Astrocyte of the cerebellum (primary cell): Measurements from ENCODE around the gene TTLL6.

Source experiments
- DNase-seq: peaks from one replicate; pipeline ENCODE4 v3.0.0-alpha.2; 2011; ENCODE audit warnings: low read depth
- H3K4me3 ChIP-seq: 2 replicates; pipeline ENCODE4 v1.5.1; 2011; ENCODE audit warnings: mild to moderate bottlenecking, low read depth, low read length, moderate library complexity
- in situ Hi-C: cut with HindIII; loops from 2 replicates; pipeline ENCODE4 v1.10.0; 2017; ENCODE audit warnings: low sequenced_read_pairs
- TF ChIP-seq, protein P1 (sequence below): IDR thresholded peaks from 2 replicates; pipeline ENCODE4 v1.5.1; 2012; ENCODE audit warnings: low read length, low read depth, moderate library complexity, mild to moderate bottlenecking; ENCODE audit errors: missing control alignments

Gene TTLL6

DNA sequence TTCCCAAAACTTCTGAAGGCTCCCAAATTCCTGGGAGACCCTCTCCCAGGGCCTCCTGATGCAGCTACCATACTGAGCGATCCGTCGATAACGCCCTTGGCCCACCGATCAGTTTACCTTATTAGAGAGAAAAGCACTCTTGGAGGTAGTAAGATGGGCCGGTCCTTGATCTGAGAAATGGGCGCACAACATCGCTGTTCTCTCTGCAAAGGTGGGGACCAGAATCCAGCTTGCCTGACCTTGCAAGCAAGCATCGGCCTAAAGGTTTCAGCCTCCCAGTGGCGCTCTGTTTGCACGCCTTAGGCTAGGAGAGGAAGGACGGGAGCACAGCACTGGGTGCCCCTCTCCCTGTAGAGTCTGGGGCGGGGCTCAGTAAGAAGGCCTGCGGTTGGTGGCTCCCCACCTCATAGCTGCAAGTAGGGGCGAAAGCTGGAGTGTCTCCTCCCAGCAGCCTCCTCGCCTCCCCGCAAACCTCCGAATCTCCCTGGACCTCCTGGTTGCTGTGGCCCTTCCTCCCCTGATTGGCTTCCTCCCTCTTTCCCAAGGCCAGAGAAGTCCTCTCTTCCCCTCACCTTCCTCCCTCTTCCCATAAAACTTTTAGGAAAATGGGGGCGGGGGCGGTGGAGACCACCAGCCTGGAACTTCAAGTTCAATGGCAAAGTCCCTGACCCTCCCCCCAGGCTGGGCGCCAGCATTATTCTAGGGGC, 94.7 kb downstream of the TTLL6 start, which contains the start of gene PRAC1:
PRAC1 (minus strand) TSS at position 318 of the 707 bp plus-strand sequence; CDS start at position 192, 126 bp downstream.
- no peak for DNase-seq
- in situ Hi-C loops, result no loop called here
- H3K4me3 ChIP-seq, result no peak within 1 kb of the TSS
- TF ChIP-seq, protein P1, sequence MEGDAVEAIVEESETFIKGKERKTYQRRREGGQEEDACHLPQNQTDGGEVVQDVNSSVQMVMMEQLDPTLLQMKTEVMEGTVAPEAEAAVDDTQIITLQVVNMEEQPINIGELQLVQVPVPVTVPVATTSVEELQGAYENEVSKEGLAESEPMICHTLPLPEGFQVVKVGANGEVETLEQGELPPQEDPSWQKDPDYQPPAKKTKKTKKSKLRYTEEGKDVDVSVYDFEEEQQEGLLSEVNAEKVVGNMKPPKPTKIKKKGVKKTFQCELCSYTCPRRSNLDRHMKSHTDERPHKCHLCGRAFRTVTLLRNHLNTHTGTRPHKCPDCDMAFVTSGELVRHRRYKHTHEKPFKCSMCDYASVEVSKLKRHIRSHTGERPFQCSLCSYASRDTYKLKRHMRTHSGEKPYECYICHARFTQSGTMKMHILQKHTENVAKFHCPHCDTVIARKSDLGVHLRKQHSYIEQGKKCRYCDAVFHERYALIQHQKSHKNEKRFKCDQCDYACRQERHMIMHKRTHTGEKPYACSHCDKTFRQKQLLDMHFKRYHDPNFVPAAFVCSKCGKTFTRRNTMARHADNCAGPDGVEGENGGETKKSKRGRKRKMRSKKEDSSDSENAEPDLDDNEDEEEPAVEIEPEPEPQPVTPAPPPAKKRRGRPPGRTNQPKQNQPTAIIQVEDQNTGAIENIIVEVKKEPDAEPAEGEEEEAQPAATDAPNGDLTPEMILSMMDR, result no peak

DNA sequence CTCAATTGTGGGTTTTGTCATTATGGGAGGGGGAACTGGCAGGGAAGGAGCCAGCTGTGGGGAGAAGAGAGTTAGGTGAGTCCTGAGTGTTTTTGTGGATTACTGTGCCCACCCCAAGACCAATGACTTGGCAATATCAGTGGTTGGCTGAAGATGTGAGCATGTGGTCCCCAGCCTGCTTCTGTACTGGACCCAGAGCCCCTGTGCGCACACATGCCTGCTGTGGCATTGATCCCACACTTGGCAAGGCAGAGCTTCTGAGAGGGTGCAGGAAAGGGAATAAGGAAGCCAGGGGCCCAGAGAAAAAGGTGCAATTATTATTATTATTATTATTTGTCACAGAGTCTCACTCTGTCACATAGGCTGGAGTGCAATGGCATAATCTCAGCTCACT, 96.0 kb downstream of the TTLL6 start:
- no peak for DNase-seq
- no peak overlapping the region for H3K4me3 ChIP-seq
- in situ Hi-C loops, result no loop called here
- TF ChIP-seq, protein P1, result no peak

DNA sequence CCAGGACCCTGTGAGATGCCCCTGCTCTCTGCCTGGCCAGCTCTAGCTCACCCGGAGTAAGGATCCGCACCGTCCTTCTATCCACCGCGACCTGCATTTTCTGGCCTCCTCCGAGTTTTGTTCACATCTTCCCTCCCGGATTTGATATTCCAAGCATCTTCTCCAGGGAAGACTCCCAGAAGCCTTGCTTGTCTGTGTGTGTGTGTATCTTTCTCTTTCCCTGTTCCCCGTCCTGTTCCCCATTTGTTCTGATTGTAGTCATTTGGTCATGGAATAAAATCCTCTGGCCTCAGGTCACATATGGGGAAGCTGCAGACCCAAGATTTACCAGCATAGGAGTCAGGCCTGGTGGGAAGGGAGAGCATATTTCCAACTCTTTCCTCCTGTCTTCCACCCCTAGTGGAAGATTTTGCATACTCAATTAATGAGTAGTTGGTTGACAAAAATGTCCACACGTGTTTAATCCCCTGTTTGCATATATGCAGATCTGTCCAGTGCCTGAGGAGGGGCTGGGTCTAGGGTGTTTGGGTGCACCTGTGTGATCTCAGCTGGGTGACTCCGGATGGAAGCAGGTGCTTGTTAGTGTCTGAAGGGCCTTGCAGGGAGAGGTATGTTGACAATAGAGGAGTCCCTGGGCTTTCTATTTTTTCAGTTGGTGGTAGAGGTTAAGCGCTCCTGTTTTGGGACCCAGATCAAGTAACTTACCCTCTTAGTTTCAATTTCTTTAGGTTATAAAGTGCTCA, 96.6 kb downstream of the TTLL6 start:
- in situ Hi-C loops, result no loop called here
- TF ChIP-seq, protein P1, result no peak
- H3K4me3 ChIP-seq, result no peak overlapping the region
- no peak for DNase-seq

DNA sequence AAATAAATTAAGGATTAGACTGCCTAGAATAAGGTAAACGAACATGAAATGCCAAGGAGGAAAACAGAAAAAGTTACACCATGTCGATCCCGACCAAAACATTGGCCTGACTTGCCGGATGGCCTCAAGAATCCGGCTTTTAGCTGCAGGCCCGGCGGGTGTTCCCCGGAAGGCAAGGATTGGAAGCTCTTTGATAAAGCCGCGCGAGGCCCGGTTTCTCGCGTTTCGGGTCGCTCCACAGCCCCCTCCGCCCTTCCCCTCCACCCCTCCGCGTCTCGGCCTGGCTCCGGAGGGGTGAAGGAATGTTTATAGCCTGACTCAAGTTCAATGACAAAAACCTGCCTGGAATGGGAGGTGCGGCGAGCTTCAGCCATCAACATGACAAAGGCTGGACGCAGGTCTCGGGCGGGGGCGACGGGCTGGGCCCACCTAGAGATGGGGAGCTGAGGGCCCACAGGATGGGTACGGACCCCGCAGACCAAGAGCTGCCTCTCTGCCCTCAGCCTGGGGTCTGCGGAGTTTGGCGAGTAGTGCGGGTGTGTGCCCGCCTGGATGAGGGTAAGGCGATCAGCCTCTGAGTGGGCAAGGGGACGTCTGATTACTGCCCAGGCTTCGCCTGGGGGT, 97.3 kb downstream of the TTLL6 start:
- DNase-seq, result no peak
- TF ChIP-seq, protein P1, result no peak
- no peak overlapping the region for H3K4me3 ChIP-seq
- in situ Hi-C loops, result loop anchor here (5.0 kb wide), 1 partner anchor 43 kb away; no protein-coding TSS in a partner anchor

DNA sequence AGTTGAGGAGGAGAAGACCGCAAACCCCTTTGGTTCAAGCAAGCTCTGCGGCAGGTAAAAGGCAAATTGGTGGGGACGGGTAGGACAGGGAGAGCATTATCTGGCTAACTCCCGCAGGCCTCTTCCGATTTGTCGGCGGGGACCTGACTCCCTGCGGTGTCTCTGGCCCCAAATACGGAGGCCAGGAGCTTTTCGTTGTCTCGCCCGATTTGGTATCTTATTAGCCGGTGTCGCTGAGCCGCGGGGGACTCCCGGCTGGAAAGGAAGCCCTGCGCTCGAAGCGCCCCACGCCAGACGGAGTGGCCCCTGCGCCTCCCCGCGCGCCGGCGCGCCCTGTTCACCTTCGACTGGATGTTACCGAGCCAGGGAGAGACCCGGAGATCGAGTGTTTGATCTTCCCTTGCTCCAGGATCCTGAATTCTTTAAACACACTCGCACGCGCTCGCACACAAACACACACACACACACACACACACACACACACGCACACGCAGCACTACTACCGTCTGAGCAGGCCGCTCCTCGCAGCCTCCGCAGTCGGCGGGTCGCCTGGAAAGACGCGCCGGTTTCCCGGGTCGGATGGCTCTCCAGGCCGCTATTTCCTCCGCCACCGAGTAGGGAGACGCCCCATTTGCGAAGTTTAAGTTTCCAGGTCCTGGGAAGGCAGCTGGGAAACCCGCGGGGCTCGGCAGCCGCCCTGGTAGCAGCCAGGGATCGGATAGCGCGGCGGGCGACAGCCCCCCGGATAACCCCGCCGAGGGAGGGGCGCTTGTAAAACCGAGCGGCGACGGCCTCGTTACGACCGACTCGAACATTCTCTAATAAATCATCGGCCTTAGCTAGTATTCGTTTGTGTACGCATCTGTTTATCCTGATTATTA, 98.0 kb downstream of the TTLL6 start:
- in situ Hi-C loops, result loop anchor here (5.0 kb wide), 1 partner anchor 43 kb away; no protein-coding TSS in a partner anchor
- H3K4me3 ChIP-seq, result no peak overlapping the region
- no peak for DNase-seq
- TF ChIP-seq, protein P1, result no peak
